ENCODE measurements around the gene POU2AF3.
"Not testable (repeated sequence)": the region's sequence is repeated elsewhere in the genome, so short reads cannot be mapped to it uniquely, and the experiment has no call there.

Gene POU2AF3

GRCh38 chr11:111298413-111299100 lies at the start of gene POU2AF3:
POU2AF3 (plus strand) TSS chr11:111298546; CDS start chr11:111298582, 36 bp downstream.
- no peak for ATAC-seq

DNA sequence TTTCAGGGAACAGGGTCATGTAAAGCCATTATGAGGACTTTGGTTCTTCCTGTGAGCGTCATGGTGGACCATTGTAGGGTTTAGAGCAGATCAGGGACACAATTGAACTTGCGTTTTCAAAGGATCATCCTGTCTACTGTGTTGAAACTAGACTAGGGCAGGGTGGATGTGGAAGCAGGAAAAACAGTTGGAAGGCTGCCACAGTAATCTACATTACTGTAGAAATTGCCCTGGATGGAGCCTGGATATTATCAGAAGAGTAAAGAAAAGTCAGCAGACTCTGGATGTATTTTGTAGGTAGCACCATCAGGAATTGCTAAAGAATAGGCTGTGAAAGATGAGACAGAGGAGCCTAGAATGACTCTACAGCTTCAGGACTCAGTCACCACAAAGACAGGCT lies 47.4 kb upstream of the POU2AF3 start:
- ATAC-seq, result no peak

- ATAC-seq, result no peak
Observed at GRCh38 chr11:111253131-111253530, 45.2 kb upstream of the POU2AF3 start.

DNA sequence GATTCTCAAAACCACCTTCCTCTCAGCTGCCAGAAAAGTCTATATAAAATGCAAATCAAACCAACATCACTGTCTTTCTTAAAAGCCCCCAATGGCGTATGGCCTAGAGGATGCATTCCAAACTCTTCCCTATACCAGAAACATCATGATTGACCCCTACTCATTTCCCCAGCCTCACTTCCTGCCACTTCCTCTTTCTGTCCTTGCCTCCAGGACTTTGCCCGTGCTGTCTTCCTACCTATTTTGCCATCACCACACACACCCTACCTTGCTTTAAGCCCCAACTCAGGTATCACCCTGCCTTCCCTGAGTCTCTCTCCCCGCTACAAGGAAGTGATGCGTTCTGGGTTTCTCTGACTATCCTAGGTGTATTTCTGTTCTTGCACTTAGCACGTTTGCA lies 44.7 kb upstream of the POU2AF3 start:
- no peak for ATAC-seq

DNA sequence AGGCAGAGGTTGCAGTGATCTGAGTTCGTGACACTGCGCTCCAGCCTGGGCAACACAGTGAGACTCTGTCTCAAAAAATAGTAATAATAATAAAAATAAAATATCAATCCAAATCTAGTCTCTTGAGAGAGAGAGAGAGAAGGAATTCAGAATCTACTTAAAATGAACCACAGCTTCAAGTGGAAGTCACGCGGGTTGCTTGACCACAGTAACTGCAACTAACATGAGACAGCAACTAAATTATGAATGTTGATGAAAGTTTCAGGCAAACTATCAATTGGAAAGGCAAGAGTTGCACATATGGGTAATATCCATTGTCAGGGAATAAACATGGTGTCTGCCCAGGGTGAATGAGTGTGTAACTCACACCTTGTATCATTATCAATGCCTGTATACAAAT lies 40.3 kb upstream of the POU2AF3 start:
- ATAC-seq, result no peak

GRCh38 chr11:111259896-111260295 lies 38.5 kb upstream of the POU2AF3 start:
- no peak for ATAC-seq

GRCh38 chr11:111260811-111261210 lies 37.5 kb upstream of the POU2AF3 start:
- no peak for ATAC-seq

DNA sequence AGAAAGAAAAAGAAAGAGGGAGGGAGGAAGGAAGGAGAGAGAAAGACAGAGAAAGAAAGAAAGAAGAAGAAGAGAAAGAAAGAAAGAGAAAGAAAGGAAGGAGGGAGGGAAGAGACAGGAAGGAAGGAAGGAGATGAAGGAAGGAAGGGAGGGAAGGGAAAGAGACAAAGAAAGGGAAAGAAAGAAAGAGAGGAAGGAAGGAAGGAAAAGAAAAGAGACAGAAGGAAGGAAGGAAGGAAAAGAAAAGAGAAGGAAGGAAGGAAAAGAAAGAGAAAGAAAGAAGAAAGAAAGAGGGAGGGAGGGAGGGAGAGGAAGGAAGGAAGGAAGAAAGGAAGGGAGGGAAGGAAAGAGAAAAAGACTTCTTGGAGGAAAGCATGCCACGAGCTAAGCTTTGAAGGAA lies 33.7 kb upstream of the POU2AF3 start:
- ATAC-seq, result no peak

DNA sequence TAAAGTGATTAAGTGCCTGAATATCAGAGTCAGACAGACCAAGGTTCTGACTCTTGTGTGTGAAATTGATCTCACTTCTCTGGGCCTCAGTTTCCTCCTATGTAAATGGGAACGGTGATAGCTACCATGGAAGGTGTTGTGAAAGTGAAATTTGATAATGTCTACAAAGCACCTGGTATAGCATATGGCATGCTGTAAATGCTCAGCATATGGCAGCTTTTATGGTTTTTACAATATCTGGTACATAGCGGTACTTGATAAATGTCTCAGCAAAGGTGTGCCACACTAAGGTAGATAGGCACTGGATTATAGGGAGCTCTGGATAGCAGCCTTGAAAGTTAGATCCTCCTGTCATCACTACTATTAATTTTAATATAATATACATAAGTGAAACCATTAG lies 32.9 kb upstream of the POU2AF3 start:
- no peak for ATAC-seq

- ATAC-seq, result not testable (repeated sequence)
Observed at GRCh38 chr11:111268303-111268702, 30.0 kb upstream of the POU2AF3 start.

- no peak for ATAC-seq
Observed at GRCh38 chr11:111269146-111269868, 29.0 kb upstream of the POU2AF3 start.

- no peak for ATAC-seq
Observed at GRCh38 chr11:111272420-111272819, 25.9 kb upstream of the POU2AF3 start.

GRCh38 chr11:111282562-111283075 lies 15.7 kb upstream of the POU2AF3 start:
- ATAC-seq, result no peak

- ATAC-seq, result no peak
Observed at GRCh38 chr11:111283945-111284481, 14.3 kb upstream of the POU2AF3 start.

- no peak for ATAC-seq
Observed at GRCh38 chr11:111285189-111286091, 12.9 kb upstream of the POU2AF3 start.

DNA sequence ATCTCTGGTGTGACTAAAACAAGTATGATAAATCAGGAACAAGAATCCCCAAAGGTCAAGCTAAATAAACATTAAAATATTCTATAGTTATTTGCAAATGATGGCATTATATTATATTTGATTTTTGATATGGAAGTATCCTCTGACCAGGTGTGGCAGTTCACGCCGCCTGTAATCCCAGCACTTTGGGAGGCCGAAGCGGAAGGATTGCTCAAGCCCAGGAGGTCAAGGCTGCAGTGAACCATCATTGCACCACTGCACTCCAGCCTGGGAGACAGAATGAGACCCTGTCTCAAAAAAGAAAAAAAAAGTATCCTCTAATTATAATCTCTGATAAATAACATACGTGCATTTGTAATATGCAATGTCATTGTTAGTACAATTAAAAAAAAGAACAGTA lies 6.6 kb upstream of the POU2AF3 start:
- no peak for ATAC-seq

GRCh38 chr11:111292408-111292807 lies 5.9 kb upstream of the POU2AF3 start:
- not testable (repeated sequence) for ATAC-seq

DNA sequence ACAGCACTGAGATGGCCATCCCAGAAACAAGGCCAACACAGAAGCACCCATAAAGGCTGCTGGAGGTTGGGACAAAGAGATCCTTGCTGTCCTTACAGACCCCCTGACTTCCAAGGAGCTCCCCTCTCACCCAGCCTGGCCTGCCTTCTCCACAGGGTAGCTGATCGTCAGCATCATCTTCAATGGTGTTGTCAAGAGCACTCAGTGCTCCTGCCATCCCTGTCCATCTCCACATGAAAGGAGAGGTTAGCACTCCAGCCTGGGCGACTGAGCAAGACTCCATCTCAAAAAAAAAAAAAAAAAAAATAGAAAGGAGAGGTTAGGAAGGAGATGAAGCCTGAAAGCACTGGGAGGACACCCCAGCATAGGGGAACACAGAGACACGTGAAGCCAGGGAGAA lies 2.1 kb upstream of the POU2AF3 start:
- ATAC-seq, result no peak

DNA sequence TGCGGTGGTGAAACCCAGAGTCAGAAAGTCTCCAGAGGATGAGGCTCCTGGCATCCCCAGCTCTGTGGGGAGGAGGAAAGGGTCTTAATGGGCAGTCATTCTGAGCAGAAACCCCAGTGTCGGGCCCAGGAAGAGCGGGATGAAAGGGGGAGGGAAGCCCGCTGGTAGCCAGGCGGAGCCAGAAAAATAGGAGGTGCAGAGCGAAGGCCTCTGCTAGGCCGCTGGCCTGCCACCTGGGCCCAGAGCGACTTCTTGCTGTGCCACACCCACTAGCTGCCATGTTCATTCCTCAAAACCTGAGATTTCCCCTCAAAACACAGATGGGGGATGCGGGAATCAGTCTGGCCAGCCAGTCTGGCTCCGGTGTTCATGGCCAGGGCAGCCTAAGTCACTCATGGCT lies 650 bp upstream of the POU2AF3 start:
- ATAC-seq, result no peak

- ATAC-seq, result peak in 1 of 2 donors; percentile 8
Observed at GRCh38 chr11:111299101-111300026, 1.0 kb downstream of the POU2AF3 start.

DNA sequence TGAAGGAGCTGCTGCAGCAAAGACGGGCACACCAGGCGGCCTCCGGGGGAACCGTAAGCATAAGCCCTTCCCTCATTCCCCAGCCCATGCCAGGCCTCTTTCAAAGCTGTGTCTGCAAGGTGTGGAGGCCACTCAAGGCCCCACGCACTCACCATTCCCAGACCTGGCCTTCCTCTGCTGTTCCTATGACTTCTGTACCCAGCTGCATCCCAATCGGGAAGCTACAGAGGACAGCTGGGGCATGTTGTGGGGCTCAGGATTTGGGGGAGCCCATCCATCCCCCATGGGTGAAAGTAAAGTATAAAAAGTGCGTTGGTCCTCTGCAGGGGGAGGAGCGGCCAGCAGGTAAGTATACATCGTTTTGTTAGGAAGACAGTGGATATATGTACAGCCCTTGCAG lies 2.2 kb downstream of the POU2AF3 start:
- no peak for ATAC-seq
